Stimulated activated CD4-positive, alpha-beta T cell treated with anti-CD3 and anti-CD28 coated beads, TNF-alpha, amount 100 ng/mL, for 1 hour (primary cell): ENCODE data around the gene SLC22A7.
"Not testable (repeated sequence)": the region's sequence is repeated elsewhere in the genome, so short reads cannot be mapped to it uniquely, and the experiment has no call there.

ENCODE experiments used
- DNase-seq, 3 donors: peaks; one replicate each; pipeline ENCODE4 v3.0.0-alpha.2; 2020; ENCODE audit warnings: low read depth in 3 of 3, low spot score in 1 of 3

Gene SLC22A7

GRCh38 chr6:43299338-43300293 lies 1.6 kb downstream of the SLC22A7 start:
- DNase-seq = no peak

GRCh38 chr6:43301081-43301870 lies 3.2 kb downstream of the SLC22A7 start:
- DNase-seq = no peak

DNA sequence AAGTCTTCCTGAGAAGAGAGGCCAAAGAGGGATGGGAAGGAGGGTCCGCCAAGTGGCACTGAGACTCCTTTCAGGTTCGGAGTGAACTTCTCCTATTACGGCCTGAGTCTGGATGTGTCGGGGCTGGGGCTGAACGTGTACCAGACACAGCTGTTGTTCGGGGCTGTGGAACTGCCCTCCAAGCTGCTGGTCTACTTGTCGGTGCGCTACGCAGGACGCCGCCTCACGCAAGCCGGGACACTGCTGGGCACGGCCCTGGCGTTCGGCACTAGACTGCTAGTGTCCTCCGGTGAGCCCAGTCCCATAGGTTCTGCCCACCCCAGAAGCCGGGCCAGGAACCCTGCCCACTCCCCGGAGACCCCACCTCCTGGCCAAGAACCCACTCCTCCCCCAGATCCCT lies 4.1 kb downstream of the SLC22A7 start:
- DNase-seq = no peak

DNA sequence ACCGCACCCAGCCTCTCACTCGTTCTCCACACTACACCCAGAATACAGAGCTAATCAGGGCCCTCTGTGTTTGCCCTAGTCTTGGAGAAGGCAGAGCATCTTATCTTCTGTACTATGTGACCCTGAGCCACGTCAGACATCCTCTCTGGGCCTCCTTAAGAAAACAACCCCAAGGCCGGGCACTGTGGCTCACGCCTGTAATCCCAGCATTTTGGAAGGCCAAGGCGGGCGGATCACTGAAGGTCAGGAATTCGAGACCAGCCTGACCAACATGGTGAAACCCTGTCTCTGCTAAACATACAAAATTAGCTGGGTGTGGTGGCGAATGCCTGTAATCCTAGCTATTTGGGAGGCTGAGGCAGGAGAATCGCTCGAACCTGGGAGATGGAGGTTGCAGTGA lies 4.9 kb downstream of the SLC22A7 start:
- DNase-seq = not testable (repeated sequence)

DNA sequence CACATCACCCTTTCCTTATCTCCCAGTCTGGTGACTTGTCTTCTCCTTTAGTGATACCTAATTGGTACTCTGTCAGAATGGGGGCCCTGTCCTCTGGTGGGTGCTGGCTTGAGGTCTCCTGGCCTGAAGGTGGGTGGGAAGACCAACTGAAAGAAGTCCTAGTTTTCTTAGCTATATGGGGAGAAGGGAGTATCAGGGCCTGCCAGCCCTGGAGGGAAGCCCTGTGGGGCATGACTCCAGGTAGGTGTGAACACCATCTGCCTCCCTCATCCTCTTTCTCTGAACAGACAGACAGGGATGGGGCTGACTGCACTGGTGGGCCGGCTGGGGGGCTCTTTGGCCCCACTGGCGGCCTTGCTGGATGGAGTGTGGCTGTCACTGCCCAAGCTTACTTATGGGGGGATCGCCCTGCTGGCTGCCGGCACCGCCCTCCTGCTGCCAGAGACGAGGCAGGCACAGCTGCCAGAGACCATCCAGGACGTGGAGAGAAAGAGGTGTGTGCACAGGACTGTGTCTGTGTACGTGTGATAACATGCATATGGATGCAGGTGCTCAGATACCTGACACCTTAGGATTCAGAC lies 5.8 kb downstream of the SLC22A7 start:
- no peak for DNase-seq

DNA sequence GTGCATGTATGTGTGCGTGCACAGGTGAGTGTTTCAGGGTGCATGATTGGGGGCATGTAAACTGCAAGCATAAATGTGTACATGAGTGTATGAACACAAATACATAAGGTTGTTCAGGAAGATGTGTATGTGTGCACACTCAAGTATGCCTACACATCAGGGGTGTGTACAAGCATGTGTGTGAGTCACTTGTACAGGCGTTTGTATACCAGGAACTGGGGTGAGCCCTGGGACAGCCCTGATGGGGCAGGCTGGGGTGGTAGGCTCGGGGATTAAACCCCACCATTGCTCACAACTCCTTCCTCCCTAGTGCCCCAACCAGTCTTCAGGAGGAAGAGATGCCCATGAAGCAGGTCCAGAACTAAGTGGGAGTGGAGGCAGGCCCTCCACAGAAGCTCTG lies 6.3 kb downstream of the SLC22A7 start:
- no peak for DNase-seq

DNA sequence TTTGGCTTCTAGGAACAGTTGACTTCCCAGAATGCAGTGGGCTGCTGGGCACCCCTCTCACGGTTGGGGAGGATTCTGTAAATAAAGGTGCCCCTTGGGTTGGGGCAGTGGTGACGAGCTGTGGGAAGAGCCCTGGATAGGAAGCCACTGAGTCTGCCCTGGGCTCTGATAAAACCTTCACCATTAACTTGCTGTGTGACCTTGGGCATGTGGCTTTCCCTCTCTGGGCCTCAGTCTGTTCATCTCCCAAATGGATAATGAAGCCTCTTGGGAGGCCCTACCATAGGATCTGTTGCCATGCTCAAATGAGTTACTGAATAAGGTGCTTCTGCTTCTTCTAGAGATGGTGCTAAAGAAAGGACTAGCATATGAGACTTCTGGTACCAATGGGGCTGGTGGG lies 6.8 kb downstream of the SLC22A7 start:
- no peak for DNase-seq

DNA sequence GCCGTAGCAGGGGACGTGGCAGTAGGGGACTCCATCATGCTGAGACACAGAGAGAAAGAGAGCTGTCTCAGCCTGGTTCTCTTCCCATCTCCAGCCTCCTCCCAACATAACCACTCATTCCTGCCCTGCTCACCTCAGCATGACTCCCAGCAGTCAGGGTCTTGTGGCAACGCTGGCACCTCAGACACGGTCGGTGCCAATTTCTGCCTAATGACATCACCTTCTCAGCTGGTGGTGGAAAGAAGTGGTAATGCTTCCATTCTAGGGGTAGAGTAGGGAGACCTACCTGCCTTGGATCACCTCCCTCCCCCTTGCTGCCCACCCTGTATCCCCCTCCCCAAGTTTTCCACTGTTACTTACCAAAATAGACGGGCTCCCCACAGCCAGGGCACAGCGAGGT lies 8.0 kb downstream of the SLC22A7 start:
- no peak for DNase-seq

DNA sequence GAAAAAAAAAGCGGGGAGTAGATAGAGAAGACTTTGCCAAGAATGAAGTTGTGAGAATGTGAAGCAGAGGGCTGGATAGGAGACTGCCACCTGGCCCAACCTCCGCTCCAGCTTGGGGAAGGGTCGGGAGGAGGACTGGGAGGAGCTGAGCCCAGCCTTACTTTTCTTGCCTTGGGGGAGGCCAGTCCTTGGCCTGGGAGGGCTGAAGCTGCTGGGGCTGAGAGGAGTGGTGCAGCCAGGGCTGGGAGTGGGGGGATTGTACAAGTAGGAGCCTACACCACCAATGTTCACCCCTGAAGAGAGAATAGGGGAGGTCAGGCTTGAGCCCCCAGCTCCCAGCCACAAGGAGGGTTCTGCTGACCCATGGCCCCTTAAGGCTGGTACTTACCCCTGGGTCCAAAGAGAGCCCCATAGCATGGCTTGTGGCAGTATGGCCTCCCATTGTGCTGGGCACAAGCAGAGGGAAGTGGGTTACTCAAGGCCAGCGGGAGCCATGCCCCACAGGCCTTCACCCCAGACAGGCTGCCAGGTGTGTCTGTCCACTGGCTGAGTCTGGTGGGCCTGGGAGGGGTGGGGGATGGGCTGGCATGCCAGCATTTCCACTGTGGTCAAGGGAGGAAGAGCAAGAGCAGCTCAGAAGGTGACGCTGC lies 9.5 kb downstream of the SLC22A7 start:
- DNase-seq = no peak

DNA sequence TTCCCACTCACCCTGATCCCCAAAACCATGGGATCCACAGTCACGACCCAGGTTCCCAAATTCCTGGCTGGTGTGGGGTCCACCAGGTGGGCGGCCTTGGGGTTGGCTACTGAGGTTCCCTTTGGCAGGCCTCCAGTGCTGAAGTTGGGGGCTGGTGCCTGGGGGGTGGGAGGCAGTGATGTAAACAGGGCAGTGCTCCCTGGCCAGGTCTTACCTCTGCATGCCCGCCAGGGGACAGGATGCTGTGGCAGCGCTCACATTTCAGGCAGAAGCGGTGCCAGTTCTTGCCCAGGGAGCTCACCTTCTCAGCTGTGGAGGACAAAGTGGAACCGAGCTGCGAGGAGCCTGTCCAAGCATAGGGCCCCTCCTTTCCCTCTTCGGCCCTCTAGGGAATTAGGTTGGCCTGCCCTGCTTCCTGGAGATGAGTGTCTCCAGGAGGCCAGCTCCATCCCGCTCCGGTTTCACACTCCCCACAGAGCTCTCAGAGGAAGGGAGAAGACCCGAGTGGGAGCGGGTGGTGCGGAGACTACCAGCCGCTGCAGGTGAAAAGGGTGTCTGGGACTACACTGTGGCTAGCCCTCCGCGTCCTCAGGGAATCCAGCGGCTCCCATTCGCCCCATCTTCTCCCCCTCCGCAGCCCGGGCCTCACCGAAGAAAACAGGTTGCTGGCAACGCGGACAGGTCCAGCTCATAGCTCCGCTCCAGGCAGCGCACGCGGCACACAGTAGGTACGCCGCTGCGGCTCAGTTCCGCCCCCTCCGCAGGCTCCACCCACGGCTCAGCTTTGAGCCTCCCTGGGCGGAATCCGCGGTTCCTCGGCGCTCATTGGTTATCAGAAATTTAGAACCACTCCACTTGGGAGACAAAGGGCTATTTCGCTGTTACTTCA lies 10.3 kb downstream of the SLC22A7 start, which contains the start of gene CRIP3:
CRIP3 (minus strand) TSS at position 726 of the 889 bp plus-strand sequence; CDS start at position 692, 34 bp downstream.
- peak in 2 of 3 donors; percentile 4 to 27 for DNase-seq

DNA sequence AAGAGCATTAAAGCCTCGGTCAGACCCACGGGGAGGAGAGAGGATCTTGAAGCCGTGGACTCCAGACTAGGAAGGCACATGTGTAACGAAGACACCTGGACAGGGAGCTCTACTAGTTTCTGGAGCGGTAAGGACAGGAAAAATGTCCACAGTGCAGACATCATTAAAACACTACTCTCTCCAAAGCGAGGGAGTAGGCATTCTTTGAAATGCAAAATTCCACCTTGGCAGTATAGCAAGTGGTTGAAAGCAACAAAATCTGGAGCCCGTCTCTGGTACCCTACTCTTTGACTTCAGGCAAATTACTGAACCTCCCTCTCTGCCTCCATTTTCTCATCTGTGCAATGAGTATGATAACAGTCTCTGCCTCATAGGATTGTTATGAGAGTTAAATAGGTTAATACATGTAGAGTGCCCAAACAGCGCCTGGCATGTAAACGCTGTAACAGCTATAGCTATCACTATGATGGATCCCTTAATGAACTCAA lies 11.0 kb downstream of the SLC22A7 start:
- no peak for DNase-seq

- DNase-seq = no peak
Measured at GRCh38 chr6:43310134-43310533, 12.1 kb downstream of the SLC22A7 start.

- DNase-seq = no peak
Measured at GRCh38 chr6:43310624-43311023, 12.6 kb downstream of the SLC22A7 start.

DNA sequence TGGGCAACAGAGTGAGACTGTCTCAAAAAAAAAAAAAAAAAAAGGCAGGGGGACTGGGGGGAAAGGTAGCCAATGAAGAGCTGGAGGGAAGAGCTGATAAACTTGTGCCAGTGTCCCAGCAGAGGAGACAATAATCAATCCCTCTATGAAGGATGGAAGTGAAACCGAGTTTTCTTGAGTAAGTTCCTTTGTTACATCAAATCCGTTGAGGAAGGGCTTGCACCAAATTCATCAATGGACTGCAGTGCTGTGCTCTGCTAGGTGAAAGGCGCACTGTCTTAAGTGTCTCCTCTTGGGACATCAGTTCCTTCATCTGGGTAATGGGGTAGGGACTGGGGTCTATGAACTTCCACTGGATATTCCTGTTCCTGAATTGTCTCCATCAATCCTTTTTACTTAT lies 13.6 kb downstream of the SLC22A7 start:
- no peak for DNase-seq

- no peak for DNase-seq
Measured at GRCh38 chr6:43313813-43314212, 15.8 kb downstream of the SLC22A7 start.

- no peak for DNase-seq
Measured at GRCh38 chr6:43318011-43318410, 20.0 kb downstream of the SLC22A7 start.

GRCh38 chr6:43325876-43326275 lies 27.8 kb downstream of the SLC22A7 start:
- no peak for DNase-seq

GRCh38 chr6:43328528-43328927 lies 30.5 kb downstream of the SLC22A7 start:
- no peak for DNase-seq

- no peak for DNase-seq
Measured at GRCh38 chr6:43331470-43331869, 33.4 kb downstream of the SLC22A7 start.

DNA sequence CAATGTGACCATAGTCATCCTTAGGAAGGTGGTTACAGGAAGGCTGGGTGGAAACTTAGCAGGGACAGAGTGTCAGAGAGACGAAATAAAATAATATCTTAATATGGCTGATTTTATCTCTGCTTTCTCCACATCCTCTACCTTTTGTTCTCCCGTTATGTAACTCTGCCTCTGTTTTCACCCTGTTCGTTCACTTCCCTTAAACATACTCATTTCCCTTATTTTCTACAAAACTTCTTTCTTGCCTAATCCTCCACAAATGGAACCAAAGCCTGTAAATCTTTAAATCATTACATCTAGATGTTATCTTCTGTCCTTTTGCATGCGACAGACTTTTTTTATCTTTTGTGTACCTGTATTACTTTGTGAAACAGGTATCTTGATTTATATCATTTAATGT lies 33.8 kb downstream of the SLC22A7 start:
- DNase-seq = no peak
